K562 (cell line): ENCODE data around the gene RNF151. TPM values are rescaled to one million over a fixed set of nuclear protein-coding genes. Genes with fewer than 3 reads are reported as not detected.
A peak's percentile ranks its signal among the peaks of the same experiment; 100 is the strongest.

Experiments used
- ATF1 ChIP-seq, 2 experiments: fragments of 450-650 bp in 1 of 2; IDR thresholded peaks; 2 replicates each; pipeline ENCODE4 v1.6.1; 2016; ENCODE audit warnings: missing compliant biosample characterization in 1 of 2, missing genetic modification characterization in 1 of 2
- ESRRB ChIP-seq: fragments of 250-450 bp; sonication (Bioruptor Pico); IDR thresholded peaks from 2 replicates; pipeline ENCODE4 v1.5.0; 2020; ENCODE audit warnings: mild to moderate bottlenecking, moderate library complexity, borderline replicate concordance
- HNRNPH1 ChIP-seq: fragments of 200-400 bp; formaldehyde crosslinking; optimal IDR thresholded peaks from 2 replicates; pipeline ENCODE3; 2017; ENCODE audit warnings: low read depth, mild to moderate bottlenecking, low read length, moderate library complexity
- MEIS2 ChIP-seq: fragments of 450-650 bp; IDR thresholded peaks from 2 replicates; pipeline ENCODE4 v1.6.1; 2014; ENCODE audit warnings: mild to moderate bottlenecking; ENCODE audit not compliant: partially characterized antibody
- POLR2AphosphoS2 ChIP-seq: IDR thresholded peaks from 2 replicates; pipeline ENCODE4 v1.6.1; 2012; ENCODE audit warnings: low read length, improper control_type of control experiment
- PYGO2 ChIP-seq: fragments of 450-650 bp; IDR thresholded peaks from 2 replicates; pipeline ENCODE4 v1.6.1; 2016; ENCODE audit warnings: mild to moderate bottlenecking, missing genetic modification characterization, moderate library complexity, missing compliant biosample characterization
- RB1 ChIP-seq: fragments of 450-650 bp; IDR thresholded peaks from 2 replicates; pipeline ENCODE4 v1.6.1; 2017; ENCODE audit warnings: low read depth, mild to moderate bottlenecking
- RUNX1 ChIP-seq: sonication (generic); IDR thresholded peaks from 2 replicates; pipeline ENCODE4 v1.6.1; 2016; ENCODE audit warnings: antibody characterized with exemption, low read depth
- TCF3 ChIP-seq: sonication (generic); formaldehyde crosslinking; IDR thresholded peaks from 2 replicates; pipeline ENCODE4 v1.4.0; 2020; ENCODE audit warnings: mild to moderate bottlenecking, missing genetic modification reagents
- ZBTB33 ChIP-seq: sonication (generic); formaldehyde crosslinking; IDR thresholded peaks from 2 replicates; pipeline ENCODE4 v1.8.1; 2023; ENCODE audit warnings: mild to moderate bottlenecking, missing genetic modification reagents
- ZBTB43 ChIP-seq: sonication (generic); formaldehyde crosslinking; IDR thresholded peaks from 2 replicates; pipeline ENCODE4 v1.8.0; 2023; ENCODE audit warnings: mild to moderate bottlenecking, missing genetic modification reagents
- ZBTB8A ChIP-seq: fragments of 450-650 bp; IDR thresholded peaks from 2 replicates; pipeline ENCODE4 v1.6.1; 2018; ENCODE audit warnings: mild to moderate bottlenecking, moderate library complexity; ENCODE audit not compliant: partially characterized antibody
- ZNF277 ChIP-seq: fragments of 250-450 bp; sonication (Bioruptor Pico); IDR thresholded peaks from 2 replicates; pipeline ENCODE4 v1.8.0; 2022; ENCODE audit warnings: inconsistent platforms, mild to moderate bottlenecking, moderate library complexity, borderline replicate concordance
- ZNF444 ChIP-seq: fragments of 250-450 bp; sonication (Bioruptor Pico); IDR thresholded peaks from 2 replicates; pipeline ENCODE4 v1.4.0; 2020; ENCODE audit warnings: mild to moderate bottlenecking, moderate library complexity
- polyA plus RNA-seq, 8 experiments: library from polyadenylated mRNA; depleted of rRNA in 4 of 8; stranded (reverse) in 5 of 8; unstranded in 3 of 8; fragments of >200 nt; fragmentation: Nextera tagmentation in 2 of 8; fragmentation: Illumina TruSeq in 1 of 8; extraction: Ambion mirVana in 2 of 8; extraction: Trizol in 1 of 8; gene quantifications; 2 replicates each; pipeline versions ENCODE4 v1.2.1 to v1.2.3, GENCODE V29; 2011 to 2014; ENCODE audit warnings: inconsistent platforms in 1 of 8, missing spikeins in 1 of 8
- total RNA-seq, 7 experiments: library from RNA; depleted of rRNA in 6 of 7; stranded (reverse); fragments of >200 nt in 6 of 7; fragmentation: Illumina TruSeq in 2 of 7; extraction: Trizol in 2 of 7; gene quantifications; 2 replicates each; pipeline versions ENCODE4 v1.2.1 to v1.2.3, GENCODE V29; 2011 to 2021; ENCODE audit warnings: low replicate concordance in 1 of 7
- TF ChIP-seq, protein P1 (sequence below), 3 experiments: fragments of 200-800 bp in 1 of 3; fragments of 250-450 bp in 1 of 3; fragments of 450-650 bp in 1 of 3; sonication (Bioruptor Pico) in 1 of 3; sonication (Bioruptor generic) in 1 of 3; formaldehyde crosslinking in 1 of 3; IDR thresholded peaks; 2 replicates each; pipeline versions ENCODE4 v1.6.1 to v1.8.0; 2016 to 2022; ENCODE audit warnings: mild to moderate bottlenecking in 2 of 3, missing genetic modification characterization in 2 of 3, missing compliant biosample characterization in 1 of 3, moderate library complexity in 1 of 3
- TF ChIP-seq, protein P2 (sequence below): fragments of 250-450 bp; sonication (Bioruptor Pico); IDR thresholded peaks from 2 replicates; pipeline ENCODE4 v1.8.0; 2021; ENCODE audit warnings: moderate library complexity, mild to moderate bottlenecking, inconsistent platforms

The RNF151 gene
- total and polyA plus RNA-seq, 9 of the 15 experiments (the other 6 are each of a cell fraction or from before 2014, with no cell fraction given) = not detected

- TF ChIP-seq, protein P1, sequence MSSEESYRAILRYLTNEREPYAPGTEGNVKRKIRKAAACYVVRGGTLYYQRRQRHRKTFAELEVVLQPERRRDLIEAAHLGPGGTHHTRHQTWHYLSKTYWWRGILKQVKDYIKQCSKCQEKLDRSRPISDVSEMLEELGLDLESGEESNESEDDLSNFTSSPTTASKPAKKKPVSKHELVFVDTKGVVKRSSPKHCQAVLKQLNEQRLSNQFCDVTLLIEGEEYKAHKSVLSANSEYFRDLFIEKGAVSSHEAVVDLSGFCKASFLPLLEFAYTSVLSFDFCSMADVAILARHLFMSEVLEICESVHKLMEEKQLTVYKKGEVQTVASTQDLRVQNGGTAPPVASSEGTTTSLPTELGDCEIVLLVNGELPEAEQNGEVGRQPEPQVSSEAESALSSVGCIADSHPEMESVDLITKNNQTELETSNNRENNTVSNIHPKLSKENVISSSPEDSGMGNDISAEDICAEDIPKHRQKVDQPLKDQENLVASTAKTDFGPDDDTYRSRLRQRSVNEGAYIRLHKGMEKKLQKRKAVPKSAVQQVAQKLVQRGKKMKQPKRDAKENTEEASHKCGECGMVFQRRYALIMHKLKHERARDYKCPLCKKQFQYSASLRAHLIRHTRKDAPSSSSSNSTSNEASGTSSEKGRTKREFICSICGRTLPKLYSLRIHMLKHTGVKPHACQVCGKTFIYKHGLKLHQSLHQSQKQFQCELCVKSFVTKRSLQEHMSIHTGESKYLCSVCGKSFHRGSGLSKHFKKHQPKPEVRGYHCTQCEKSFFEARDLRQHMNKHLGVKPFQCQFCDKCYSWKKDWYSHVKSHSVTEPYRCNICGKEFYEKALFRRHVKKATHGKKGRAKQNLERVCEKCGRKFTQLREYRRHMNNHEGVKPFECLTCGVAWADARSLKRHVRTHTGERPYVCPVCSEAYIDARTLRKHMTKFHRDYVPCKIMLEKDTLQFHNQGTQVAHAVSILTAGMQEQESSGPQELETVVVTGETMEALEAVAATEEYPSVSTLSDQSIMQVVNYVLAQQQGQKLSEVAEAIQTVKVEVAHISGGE (CRISPR knock-in tag; IDR thresholded peaks at IDR 0.05) = peak in 2 of 3 experiments; percentile 32 to 82; a peak in 3 of 6 replicates
- TF ChIP-seq MEIS2 (no peak), POLR2AphosphoS2 (no peak), HNRNPH1 (no peak), ZNF444 (no peak), PYGO2 (tag) (0 out of 2 replicates have a peak, but pooled peaks have one; percentile 7), ESRRB (CRISPR knock-in tag) (no peak), ATF1 (CRISPR knock-in tag; IDR thresholded peaks at IDR 0.05) (no peak), ATF1 (tag; IDR thresholded peaks at IDR 0.05) (peak; percentile 94), RUNX1 (no peak), ZNF277 (CRISPR knock-in tag) (no peak), TCF3 (CRISPR knock-in tag) (peak; percentile 18; the same call in 1 of the 2 replicates), ZBTB8A (no peak), ZBTB43 (CRISPR knock-in tag) (no peak), ZBTB33 (no peak), RB1 (peak; percentile 69)
- TF ChIP-seq, protein P2, sequence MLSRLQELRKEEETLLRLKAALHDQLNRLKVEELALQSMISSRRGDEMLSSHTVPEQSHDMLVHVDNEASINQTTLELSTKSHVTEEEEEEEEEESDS (CRISPR knock-in tag) = no peak
Observed at GRCh38 chr16:2009791-2010510, 43.3 kb downstream of the RNF151 start, which contains the start of gene ZNF598 (continued).
